DMS79 treated with DMSO at 0.1 percent for 48 hours (cell line): Measurements from ENCODE around the gene ARHGEF10L.
A peak's percentile ranks its signal among the peaks of the same experiment; 100 is the strongest.

Experiments
- DNase-seq: peaks from one replicate; lab custom pipeline; 2025; lab: John Stamatoyannopoulos, UW

ARHGEF10L gene

GRCh38 chr1:17523321-17524041, 16.0 kb upstream of the ARHGEF10L start:
- no peak for DNase-seq

DNA sequence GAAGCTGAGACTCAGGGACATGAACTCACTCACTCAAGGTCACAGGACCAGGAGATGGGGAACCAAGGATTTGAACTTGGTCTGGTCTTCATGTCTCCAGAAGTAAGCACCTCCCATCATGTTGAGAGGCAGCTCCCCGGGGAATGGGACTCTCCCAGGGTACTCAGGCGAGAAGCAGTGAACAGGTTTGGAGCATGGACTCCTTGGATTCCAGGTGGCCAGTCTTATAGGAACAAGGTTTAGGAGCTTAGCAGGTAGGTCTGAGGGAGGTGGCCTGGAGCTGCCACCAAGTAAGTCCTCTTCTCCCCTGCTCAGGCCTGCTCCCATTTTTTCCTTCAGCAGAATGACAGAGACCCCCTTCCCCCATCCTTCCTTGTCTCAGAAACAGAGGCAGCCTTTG, 14.9 kb upstream of the ARHGEF10L start:
- no peak for DNase-seq

DNA sequence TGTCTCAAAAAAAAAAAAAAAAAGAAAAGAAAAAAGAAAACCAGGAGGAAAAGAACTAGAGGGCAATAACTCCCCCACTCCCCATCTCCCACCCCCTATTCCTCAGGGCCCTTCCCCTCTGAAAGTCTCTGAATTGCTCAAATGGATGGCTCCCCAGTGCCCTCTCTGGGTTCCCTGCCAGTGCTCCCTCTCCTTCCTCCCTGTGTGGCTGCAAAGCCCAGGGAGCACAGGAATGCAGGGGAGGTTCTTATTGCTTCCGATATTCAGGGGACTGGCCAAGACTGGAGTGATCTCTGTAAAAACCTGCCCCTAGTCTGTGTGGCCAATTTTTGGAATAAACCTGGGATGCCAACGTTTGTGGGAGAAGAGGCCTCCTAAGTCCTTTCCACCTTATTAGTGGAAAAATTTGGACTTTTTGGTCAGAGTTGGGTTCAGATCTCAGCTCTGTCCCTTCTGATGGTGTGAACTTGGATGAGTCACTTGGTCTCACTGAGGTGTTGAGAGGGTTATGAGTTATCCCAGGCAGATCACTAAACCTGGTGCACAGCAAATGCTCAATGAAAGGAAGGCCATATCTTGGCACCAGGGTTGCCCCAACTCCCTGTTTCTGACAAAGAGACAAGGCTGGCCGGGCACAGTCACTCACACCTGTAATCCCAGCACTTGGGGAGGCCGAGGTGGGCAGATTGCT, 13.4 kb upstream of the ARHGEF10L start:
- no peak for DNase-seq

DNA sequence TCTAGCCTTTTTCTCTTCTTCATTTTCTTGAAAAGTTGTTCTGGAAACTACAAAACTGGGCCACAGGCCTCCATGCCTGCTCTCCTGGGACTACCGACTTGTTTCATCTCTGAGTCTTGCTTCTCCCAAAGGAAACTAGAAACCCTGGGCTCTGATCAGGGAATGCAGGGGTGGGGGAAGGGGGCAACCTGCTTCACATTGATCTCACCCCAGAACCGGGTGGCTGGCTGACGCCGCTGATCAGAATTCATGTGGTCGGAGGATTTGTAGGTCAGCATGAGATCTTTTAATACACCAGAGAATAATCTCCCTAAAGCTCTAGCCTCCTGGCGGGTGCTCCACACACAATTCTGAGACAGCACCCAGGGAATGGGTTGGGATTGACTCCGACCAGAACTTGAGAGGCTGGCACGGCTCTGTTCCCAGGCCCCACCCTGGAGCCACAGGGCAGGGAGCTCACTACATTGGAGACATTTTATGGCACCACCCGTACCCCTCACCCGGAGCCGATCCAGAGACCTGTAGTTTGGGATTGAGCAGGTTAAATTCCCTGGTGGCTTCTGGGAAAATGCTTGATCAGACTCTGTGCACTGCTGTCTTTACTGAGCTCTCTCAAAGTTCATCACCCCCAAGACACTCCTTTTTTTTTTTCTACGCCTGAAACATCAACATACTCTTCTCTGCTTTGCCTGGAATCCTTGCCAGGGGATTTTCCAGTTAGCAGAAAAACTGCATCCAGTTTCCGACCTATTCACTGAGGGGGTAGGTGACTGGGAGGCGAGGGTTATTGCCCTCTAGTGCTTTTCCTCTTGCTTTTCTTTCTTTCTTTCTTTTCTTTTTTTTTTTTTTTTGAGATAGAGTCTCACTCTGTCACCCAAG, 12.2 kb upstream of the ARHGEF10L start:
- DNase-seq: no peak

GRCh38 chr1:17529381-17529780, 10.1 kb upstream of the ARHGEF10L start:
- no peak for DNase-seq

GRCh38 chr1:17531343-17531681, 8.2 kb upstream of the ARHGEF10L start:
- no peak for DNase-seq

GRCh38 chr1:17531682-17532487, 7.6 kb upstream of the ARHGEF10L start:
- DNase-seq: peak; percentile 74

DNA sequence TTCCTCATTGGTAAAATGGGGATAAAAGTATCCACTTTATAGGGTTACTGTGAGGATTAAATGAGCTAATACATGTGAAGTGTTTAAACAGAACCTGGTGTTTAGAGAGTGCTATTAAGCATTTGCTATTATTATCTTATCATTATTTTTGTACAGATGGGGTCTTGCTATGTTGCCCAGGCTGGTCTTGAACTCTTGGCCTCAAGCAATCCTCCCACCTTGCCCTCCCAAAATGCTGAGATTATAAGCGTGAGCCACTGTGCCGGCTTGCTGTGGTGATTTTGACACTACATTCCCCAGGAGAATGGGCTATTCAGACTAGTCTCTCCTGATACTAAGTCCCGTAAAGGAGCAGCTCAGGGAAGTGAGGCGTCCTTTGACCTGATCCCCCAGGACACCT, 6.3 kb upstream of the ARHGEF10L start:
- no peak for DNase-seq

DNA sequence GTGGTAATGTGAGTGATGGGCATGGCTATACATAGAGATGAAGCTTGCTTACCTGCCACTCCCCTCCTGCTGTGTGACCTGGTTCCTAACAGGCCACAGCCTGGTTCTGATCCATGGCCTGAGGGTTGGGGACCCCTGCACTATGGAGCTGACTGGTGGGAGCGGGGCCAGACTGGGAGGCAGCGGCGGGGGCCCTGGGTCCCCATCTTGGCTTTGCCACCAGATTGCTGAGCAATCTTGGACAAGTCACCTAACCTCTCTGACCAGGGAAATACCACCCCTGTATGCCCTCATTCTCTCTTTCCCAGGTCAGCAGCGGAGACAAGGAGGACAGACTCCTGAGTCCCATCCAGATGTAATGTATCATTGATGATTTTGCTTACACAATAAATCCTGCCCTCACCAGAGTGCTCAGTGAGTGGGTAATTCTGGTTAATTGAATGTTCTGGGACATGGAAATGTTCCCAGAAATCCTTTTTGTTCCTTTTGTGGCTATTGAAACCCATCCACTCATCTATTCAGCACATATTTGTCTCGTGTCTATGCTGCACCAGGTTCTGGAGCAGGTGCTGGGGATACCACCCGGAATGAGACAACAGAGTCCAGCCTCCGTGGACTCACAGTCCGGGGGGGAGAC, 4.1 kb upstream of the ARHGEF10L start:
- no peak for DNase-seq

DNA sequence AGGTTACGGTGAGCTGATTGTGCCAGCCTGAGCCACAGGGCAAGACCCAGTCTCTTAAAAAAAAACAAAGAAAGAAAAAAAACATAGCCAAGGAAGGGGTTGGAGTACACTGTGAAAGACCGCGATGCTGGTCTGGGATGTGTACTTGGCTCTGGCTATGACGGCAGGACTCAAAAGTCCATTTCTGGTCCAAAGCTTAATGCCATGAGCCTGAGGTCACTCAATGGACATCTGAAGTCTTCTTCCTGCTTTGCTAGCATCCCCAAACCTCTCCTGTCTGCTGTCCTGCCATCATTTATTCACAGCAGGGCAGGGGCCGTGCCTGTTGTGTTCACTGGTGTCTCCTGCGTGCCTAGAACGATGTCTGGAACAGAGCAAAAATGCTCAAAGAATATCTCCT, 1.5 kb upstream of the ARHGEF10L start:
- no peak for DNase-seq

DNA sequence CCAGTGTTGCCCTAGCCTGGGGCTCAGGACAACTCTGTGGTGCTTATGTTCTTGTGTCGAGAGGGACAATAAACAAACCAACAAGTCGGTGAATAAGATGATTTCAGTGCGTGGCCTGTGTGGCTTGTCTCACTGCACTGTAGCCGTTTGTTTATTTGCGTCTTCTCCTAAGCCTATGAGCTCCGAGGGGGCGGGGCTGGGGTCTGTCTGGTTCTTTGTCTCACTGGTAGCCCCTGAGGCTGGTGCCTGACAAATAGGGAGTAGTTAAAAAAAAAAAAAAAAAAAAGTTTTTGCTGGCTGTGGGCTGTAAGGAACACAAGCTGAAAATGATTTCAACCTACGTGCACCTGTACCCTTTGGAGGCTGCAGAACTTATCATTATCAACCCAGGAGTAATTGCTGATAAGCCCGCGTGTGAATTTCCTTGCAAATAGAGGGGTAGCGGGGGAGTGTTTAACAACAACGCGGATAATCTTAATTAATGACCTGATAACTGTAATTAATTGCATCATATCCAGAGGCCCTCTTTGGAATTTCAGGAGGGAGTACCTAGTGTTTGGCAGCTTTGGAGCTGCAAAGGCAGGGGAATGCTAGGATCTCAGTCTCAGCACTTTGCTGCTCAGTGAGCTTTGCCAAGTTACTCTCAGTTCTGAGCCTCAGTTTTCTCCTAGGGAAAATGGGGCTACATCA, 925 bp upstream of the ARHGEF10L start:
- peak; percentile 24 for DNase-seq

GRCh38 chr1:17539118-17539476, 401 bp upstream of the ARHGEF10L start:
- no peak for DNase-seq

DNA sequence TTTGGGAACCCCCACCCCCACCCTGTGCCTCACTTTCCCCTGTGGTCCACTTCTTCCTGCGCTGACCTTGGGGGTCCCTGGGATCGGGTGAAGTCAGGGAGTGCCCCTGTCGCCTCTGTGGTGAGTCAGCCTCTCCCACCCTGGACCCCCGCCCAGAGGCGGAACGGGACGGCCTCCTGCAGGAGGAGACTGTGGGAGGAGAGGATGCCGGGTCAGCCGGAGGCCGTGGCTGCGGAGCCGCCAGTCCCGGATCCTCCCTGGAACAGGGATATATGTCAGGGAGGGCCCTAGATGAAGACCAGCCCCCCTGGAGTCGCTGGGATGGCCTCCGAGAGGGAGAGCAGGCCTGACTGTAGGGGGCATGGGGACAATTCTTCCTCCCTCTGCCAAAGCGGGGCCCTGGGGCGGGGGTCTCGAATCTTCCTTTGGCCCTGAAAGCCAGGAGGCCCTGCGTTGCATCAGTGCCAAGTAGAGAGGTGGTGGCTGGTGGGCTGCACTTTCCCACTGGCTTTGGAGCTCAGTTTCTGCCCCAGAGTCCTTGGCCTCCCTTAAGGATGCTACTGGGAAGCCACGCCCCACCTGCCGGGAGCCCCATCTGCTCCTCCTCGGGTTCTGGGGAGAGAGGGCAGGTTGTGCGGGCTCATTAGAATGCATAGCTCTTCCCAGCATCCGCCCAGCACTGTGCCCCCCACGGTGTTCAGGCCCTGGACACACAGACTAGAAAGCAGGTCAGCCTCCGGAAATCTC, 930 bp downstream of the ARHGEF10L start:
- peak; percentile 62 for DNase-seq

GRCh38 chr1:17542645-17543044, 3.1 kb downstream of the ARHGEF10L start:
- DNase-seq: no peak

DNA sequence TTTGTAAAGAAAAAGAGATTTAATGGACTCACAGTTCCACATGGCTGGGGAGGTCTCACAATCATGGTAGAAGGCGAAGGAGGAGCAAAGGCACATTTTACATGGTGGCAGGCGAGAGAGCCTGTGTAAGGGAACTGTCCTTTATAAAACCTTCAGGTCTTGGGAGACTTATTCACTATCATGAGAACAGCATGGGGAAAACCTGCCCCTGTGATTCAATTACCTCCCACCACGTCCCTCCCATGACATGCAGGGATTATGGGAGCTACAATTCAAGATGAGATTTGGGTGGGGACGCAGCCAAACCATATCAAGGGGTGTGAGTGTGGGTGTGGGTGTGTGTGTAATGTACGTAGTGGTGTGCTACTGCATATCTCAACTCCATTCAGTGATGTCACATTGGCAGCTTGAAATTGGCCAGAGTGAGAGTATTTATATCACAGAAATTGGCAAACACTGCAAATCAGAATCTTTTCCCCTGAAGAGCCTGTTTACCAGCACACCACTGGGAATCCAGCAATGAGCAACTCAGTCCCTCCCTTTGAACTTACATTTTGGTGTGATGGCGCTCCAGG, 5.4 kb downstream of the ARHGEF10L start:
- no peak for DNase-seq

DNA sequence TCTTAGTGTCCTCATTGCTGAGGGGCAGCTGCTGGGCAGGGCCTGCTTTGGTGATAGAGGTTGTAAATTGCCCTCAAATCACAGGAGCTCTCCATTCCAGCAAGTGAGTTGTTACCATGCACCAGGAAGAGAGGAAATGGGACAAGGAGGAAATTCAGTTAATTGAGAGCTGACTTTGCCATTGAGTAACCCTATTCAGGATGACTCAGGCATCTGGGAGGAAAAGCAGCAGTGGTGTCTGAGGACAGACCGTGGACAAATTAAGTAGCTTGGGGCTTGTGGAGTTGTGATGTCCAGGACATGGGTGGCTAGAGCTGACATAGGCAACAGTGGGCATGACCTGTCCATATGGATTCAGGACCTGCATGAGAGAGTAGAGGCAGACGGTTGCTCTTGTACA, 5.9 kb downstream of the ARHGEF10L start:
- DNase-seq: no peak

DNA sequence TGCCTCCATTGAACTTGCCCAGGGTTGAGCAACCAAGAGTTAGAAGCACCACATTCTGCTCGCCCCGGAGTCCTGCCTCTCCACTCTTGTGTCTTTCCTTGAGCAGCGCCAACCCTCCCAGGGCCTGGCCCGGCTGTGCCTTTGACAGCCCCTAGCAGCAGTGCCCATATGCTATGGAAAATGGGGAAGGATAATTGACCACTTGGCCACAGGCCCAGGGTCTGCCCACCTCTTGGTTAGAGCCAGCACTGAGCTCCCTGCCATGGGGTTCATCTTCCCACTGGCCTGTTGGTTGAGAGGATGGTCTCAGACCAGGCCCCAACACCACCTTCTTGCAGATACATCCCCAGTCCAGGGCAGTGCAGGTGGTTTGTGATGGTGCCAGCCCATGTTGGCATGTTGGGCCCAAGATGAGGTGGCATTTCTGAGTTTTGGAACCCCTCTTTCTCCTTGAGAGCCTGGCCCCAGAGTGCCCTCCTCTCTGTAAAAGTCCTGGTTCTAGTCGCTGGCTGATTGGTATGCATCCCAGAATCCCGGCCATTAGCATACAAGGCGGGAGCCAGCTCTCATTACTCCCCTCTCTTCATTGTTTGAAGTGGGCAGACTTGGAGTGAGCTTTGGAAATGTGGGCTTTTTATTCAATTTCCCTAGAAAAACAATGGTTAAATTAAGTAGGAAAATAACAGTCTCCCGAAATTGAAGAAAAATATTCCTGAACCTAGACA, 7.6 kb downstream of the ARHGEF10L start:
- DNase-seq: no peak

DNA sequence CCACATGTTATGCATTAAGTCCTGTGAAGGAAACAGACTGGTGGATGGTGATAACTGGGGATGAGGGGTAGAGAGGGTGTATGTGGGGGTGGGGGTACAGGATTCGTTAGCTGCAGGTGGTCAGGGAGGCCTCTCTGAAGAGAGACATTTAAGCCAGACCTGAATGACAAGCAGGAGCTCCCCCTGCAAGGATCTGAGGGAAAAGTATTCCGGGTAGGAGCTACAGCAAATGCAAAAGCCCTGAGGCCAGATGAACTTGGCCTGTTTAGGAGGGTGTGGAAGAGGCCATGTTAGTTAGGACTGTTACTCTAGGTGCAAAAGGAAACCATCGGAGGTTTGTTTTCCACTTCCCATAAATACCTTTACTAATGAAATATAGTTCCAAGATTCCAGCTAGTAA, 9.9 kb downstream of the ARHGEF10L start:
- DNase-seq: no peak
